Mesenteric fat pad (tissue), 1 donor: ENCODE measurements around the gene RAB17. TPM values are rescaled to one million over a fixed set of nuclear protein-coding genes. Genes with fewer than 3 reads are reported as not detected.

Source experiments
- DNase-seq: peaks from one replicate; pipeline ENCODE4 v3.0.0-alpha.2; 2020; ENCODE audit warnings: low spot score
- total RNA-seq: library from RNA; stranded (reverse); fragmentation: NEBNext Ultra II Directional; extraction: Animal tissue kit (Norgen Biotek cat#: 25700); gene quantifications from one replicate; pipeline ENCODE4 v1.2.1, GENCODE V29; 2021
- donor health status: DM: yes; HTN: yes; CAD: no.

RAB17 gene
- total RNA-seq, 1 donor from 2014 or later = 0.87 TPM

DNA sequence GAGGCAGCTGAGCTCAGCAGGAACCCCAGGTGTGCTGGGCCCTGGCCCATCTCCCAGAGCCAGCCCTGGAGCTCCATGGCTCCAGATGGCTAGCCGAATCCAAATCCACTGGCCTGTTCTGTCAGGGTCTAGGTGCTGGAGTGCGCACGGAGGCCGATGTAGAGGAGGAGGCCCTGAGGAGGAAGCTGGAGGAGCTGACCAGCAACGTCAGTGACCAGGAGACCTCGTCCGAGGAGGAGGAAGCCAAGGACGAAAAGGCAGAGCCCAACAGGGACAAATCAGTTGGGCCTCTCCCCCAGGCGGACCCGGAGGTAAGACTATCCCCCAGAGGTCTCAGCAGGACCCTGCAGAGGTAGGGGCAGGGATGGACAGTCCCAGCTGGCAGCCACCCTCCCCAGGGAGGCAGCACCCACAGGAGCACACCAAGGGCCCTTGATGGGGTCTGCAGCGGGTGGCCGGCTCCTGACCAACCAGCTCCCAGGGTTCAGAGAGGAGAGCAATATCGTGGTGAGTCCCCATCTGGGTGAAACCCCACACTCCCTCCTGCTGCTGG is 50.2 kb downstream of the RAB17 start:
- DNase-seq = no peak

DNA sequence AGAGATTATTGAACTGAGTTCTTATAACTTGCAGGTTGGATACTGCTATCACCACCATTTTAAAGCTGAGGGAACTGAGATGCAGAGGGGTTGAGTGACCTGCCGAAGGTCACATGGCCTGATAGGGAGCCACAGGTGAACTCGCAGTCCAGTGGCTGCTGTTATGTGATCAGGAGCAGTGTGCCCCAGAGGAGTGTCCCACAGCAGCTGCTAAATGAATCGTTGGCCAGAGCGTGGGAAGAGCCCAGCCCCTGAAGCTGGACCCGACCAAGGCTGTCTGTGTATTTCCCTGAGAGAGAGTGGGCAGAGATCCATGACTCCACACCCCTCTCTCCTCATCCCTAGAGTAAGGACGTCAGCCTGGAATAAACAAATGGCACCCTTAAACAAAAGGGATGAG is 50.9 kb downstream of the RAB17 start:
- no peak for DNase-seq

DNA sequence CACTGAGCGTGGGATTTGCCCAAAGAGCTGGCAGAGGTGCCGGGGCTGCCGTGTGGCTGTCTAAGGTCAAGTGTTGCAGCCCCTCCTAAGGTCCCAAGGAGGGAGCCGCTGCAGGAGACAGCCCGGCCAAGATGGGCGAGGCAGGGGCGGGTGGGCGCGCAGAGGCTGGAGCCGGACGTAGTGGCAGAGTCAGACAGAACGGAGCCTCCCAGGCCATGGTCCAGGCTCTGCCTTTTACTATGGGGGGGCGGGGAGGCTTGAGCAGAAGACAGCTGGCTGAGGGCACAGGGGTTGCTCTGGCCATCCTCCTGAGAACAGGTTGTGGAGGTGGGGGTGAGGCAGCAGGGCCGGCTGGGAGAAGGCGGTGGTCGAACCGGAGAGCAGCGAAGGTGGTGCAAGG is 51.6 kb downstream of the RAB17 start:
- DNase-seq = no peak

GRCh38 chr2:237538001-237538720 is 52.4 kb downstream of the RAB17 start:
- no peak for DNase-seq

- no peak for DNase-seq
Measured at GRCh38 chr2:237536617-237537016, 53.9 kb downstream of the RAB17 start.

DNA sequence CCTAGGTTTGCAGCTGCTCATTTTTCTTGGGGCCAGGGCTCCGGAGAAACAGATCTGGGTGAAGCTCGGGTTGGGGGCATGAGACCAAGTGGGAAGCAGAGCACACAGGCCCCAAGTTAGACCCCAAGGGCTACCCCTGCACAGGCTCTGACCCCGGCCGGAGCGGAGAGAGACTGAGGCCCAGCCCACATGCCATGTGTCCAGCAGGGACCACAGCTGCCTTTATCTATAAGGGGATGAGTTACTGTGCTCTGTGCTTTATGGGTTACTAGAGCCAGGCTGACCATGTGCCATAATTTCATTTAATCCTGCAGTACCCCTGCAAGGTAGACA is 54.5 kb downstream of the RAB17 start:
- DNase-seq = no peak

DNA sequence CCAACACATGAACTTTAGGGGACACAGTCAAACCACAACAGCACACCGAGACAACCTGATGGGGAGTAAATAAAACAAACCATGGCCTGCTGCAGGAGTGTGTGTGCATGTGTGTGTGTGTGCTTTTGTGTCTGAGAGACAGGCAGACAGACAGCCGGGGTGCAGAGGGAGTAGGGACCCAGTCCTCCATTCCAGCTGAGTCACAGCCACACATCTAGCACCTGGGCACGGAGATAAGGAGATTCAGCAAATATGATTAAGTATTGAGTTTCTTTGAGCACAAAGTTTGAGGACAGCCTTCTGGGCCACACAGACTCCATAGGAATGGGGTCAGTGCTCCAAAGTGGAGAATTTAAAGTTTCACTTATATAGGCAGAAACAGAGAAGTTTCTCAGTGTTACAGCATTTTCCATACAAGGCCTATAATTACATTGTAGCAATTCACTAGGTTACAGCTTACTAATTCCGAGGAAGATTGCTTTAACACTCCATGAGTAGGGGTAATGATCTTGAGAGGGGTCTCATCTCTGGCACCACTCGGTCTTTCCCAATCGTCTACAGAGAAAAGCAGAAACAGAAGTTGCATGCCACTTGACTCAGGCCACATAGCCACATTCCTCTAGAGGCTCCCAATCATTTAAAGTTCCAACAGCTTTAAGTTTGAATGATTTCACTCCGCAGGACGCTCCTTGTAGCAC is 55.0 kb downstream of the RAB17 start:
- DNase-seq = no peak

- no peak for DNase-seq
Measured at GRCh38 chr2:237534380-237534779, 56.2 kb downstream of the RAB17 start.

GRCh38 chr2:237533668-237534161 is 56.8 kb downstream of the RAB17 start:
- no peak for DNase-seq

DNA sequence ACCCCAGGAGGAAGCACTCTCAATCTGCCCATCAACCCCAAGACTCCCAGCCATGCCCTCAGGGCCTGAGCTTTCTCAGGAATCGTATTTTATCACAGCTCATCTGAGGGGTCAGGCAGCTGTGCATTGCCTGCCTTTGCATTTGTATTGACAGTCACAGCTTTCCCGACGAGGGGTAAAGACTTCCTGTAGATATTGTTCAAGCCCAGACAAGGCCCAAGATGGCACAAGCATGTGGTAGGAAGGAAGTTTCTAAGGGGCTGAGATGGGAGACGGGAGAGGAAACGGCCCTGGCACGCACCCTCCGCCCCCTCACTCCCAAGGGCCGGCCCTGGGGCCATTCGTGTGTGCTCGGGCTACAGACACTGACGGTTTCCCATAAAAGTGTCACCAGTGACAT is 58.4 kb downstream of the RAB17 start:
- DNase-seq = no peak

- DNase-seq = no peak
Measured at GRCh38 chr2:237530472-237531433, 59.8 kb downstream of the RAB17 start.

GRCh38 chr2:237529452-237530402 is 60.8 kb downstream of the RAB17 start:
- DNase-seq = no peak

- no peak for DNase-seq
Measured at GRCh38 chr2:237527766-237528165, 62.8 kb downstream of the RAB17 start.

DNA sequence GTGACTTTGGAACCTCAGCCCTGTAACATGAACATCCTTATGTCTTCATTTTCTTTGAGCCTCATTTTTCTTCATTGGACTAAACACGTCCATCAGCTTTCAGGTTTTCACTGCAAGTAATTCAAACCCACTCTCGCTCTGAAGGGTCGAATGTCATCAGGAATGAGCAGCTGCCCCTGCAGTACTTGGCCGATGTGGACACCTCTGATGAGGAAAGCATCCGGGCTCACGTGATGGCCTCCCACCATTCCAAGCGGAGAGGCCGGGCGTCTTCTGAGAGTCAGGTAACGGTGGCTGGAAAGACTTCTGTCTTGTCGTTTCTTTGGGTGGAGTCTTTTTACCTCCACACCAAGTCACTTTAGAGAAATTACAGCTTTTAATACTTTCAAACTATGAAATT is 63.3 kb downstream of the RAB17 start:
- DNase-seq = no peak

GRCh38 chr2:237525559-237526157 is 64.9 kb downstream of the RAB17 start:
- no peak for DNase-seq

GRCh38 chr2:237524631-237525030 is 65.9 kb downstream of the RAB17 start:
- no peak for DNase-seq
